Islet of Langerhans (tissue), 1 donor: ENCODE measurements around the gene FAM168A.

ENCODE experiments used
- FAIRE-seq: peaks from one replicate; lab custom pipeline; 2011; peaks lifted over from hg19 to GRCh38; lab: Jason Lieb, UNC

The FAM168A gene

GRCh38 chr11:73555615-73556014 is 42.3 kb downstream of the FAM168A start:
- no peak for FAIRE-seq

- FAIRE-seq, result no peak
These were observed 43.1 kb downstream of the FAM168A start for GRCh38 chr11:73554671-73555320.

- no peak for FAIRE-seq
These were observed 44.6 kb downstream of the FAM168A start for GRCh38 chr11:73553266-73553665.

- no peak for FAIRE-seq
These were observed 46.2 kb downstream of the FAM168A start for GRCh38 chr11:73551677-73552076.

GRCh38 chr11:73549376-73549775 is 48.5 kb downstream of the FAM168A start:
- FAIRE-seq, result no peak

GRCh38 chr11:73547706-73548595 is 50.0 kb downstream of the FAM168A start:
- FAIRE-seq, result no peak

GRCh38 chr11:73542175-73542574 is 55.7 kb downstream of the FAM168A start:
- no peak for FAIRE-seq

- no peak for FAIRE-seq
These were observed 58.3 kb downstream of the FAM168A start for GRCh38 chr11:73539506-73540084.

- FAIRE-seq, result no peak
These were observed 59.5 kb downstream of the FAM168A start for GRCh38 chr11:73538381-73538872.

GRCh38 chr11:73537969-73538368 is 59.9 kb downstream of the FAM168A start:
- FAIRE-seq, result no peak

GRCh38 chr11:73536961-73537360 is 61.0 kb downstream of the FAM168A start:
- no peak for FAIRE-seq

- FAIRE-seq, result no peak
These were observed 65.6 kb downstream of the FAM168A start for GRCh38 chr11:73532310-73532709.

GRCh38 chr11:73531386-73531785 is 66.5 kb downstream of the FAM168A start:
- FAIRE-seq, result no peak

GRCh38 chr11:73530109-73530508 is 67.8 kb downstream of the FAM168A start:
- no peak for FAIRE-seq

- no peak for FAIRE-seq
These were observed 68.7 kb downstream of the FAM168A start for GRCh38 chr11:73529204-73529530.

- no peak for FAIRE-seq
These were observed 69.3 kb downstream of the FAM168A start for GRCh38 chr11:73528483-73529203.

GRCh38 chr11:73528013-73528412 is 69.9 kb downstream of the FAM168A start:
- no peak for FAIRE-seq

- no peak for FAIRE-seq
These were observed 72.3 kb downstream of the FAM168A start for GRCh38 chr11:73525611-73526010.

- FAIRE-seq, result no peak
These were observed 73.1 kb downstream of the FAM168A start for GRCh38 chr11:73524774-73525173.

- no peak for FAIRE-seq
These were observed 76.3 kb downstream of the FAM168A start for GRCh38 chr11:73521621-73522020.

GRCh38 chr11:73520353-73521061 is 77.4 kb downstream of the FAM168A start:
- no peak for FAIRE-seq

GRCh38 chr11:73519266-73519665 is 78.6 kb downstream of the FAM168A start:
- FAIRE-seq, result no peak
